ENCODE measurements around the gene GYS1. TPM values are rescaled to one million over a fixed set of nuclear protein-coding genes. Genes with fewer than 3 reads are reported as not detected.
A peak's percentile ranks its signal among the peaks of the same experiment; 100 is the strongest.

The GYS1 gene
- total and polyA plus RNA-seq, 10 of the 15 experiments (the other 5 are each of a cell fraction or from before 2014, with no cell fraction given): 3.7 to 62.0 (median 37.3) TPM

DNA sequence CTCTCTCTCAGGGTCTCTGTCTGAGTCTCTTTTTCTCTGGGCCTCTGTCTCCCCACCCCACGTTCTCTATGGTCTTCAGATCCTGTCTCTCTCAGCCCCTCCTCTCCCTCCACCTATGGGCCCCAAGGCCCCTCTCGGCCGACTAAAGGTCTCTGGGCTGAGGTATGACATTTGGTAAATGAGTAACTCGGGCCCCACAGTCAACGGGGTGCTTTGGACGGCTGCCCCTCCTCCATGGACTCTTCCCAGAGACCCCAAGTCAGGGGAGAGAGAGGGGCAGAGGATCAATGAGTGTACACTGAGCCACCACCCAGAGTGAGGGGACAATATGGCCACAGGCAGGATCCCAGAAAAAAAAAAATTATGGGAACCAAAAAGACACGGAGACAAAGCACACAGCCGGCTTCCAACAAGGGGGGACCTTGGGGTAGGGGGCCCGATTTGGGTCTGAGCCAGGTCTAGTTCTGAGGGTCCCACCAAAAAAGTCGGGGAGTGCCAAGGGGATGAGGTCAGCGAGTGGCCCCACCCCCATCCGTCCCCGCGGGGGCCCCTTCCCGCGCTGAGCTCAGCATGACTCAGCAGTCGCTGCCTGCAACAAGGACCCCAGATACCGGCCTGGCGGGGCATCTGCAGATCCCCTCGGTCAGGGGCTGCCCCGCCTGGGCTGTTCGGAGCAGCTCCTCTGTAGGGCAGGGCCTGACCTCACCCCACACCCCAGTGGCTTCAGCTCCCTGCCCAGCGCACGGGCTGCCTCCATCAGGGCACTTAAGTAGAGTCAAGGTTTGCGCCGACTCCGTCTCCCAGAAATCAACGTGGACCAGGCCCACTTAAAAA is 29.5 kb downstream of the GYS1 start (continued):
- TF ChIP-seq, protein P1, sequence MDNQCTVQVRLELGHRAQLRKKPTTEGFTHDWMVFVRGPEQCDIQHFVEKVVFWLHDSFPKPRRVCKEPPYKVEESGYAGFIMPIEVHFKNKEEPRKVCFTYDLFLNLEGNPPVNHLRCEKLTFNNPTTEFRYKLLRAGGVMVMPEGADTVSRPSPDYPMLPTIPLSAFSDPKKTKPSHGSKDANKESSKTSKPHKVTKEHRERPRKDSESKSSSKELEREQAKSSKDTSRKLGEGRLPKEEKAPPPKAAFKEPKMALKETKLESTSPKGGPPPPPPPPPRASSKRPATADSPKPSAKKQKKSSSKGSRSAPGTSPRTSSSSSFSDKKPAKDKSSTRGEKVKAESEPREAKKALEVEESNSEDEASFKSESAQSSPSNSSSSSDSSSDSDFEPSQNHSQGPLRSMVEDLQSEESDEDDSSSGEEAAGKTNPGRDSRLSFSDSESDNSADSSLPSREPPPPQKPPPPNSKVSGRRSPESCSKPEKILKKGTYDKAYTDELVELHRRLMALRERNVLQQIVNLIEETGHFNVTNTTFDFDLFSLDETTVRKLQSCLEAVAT (IDR thresholded peaks at IDR 0.05): 0 out of 2 replicates have a peak, but pooled peaks have one; percentile 31
- peak; percentile 75 for TF ChIP-seq IKZF1 (conservative IDR thresholded peaks at IDR 0.05)
- TF ChIP-seq HCFC1 (IDR thresholded peaks at IDR 0.05; ENCODE audit: low read length): peak; percentile 28; the same call in 1 of the 2 replicates
- TF ChIP-seq CHD2 (IDR thresholded peaks at IDR 0.05; ENCODE audit: borderline replicate concordance, low read depth, low read length): peak; percentile 75
- TF ChIP-seq WRNIP1 (IDR thresholded peaks at IDR 0.05; ENCODE audit: borderline replicate concordance, low read depth, low read length): no peak
- TF ChIP-seq, protein P2, sequence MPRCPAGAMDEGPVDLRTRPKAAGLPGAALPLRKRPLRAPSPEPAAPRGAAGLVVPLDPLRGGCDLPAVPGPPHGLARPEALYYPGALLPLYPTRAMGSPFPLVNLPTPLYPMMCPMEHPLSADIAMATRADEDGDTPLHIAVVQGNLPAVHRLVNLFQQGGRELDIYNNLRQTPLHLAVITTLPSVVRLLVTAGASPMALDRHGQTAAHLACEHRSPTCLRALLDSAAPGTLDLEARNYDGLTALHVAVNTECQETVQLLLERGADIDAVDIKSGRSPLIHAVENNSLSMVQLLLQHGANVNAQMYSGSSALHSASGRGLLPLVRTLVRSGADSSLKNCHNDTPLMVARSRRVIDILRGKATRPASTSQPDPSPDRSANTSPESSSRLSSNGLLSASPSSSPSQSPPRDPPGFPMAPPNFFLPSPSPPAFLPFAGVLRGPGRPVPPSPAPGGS (IDR thresholded peaks at IDR 0.05; ENCODE audit: borderline replicate concordance, insufficient read depth, low read depth, low read length, poor library complexity, severe bottlenecking): peak; percentile 78
- TF ChIP-seq, protein P3, sequence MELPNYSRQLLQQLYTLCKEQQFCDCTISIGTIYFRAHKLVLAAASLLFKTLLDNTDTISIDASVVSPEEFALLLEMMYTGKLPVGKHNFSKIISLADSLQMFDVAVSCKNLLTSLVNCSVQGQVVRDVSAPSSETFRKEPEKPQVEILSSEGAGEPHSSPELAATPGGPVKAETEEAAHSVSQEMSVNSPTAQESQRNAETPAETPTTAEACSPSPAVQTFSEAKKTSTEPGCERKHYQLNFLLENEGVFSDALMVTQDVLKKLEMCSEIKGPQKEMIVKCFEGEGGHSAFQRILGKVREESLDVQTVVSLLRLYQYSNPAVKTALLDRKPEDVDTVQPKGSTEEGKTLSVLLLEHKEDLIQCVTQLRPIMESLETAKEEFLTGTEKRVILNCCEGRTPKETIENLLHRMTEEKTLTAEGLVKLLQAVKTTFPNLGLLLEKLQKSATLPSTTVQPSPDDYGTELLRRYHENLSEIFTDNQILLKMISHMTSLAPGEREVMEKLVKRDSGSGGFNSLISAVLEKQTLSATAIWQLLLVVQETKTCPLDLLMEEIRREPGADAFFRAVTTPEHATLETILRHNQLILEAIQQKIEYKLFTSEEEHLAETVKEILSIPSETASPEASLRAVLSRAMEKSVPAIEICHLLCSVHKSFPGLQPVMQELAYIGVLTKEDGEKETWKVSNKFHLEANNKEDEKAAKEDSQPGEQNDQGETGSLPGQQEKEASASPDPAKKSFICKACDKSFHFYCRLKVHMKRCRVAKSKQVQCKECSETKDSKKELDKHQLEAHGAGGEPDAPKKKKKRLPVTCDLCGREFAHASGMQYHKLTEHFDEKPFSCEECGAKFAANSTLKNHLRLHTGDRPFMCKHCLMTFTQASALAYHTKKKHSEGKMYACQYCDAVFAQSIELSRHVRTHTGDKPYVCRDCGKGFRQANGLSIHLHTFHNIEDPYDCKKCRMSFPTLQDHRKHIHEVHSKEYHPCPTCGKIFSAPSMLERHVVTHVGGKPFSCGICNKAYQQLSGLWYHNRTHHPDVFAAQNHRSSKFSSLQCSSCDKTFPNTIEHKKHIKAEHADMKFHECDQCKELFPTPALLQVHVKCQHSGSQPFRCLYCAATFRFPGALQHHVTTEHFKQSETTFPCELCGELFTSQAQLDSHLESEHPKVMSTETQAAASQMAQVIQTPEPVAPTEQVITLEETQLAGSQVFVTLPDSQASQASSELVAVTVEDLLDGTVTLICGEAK (IDR thresholded peaks at IDR 0.05; ENCODE audit: borderline replicate concordance): no peak; the same call in 1 of the 2 replicates
- TF ChIP-seq HDAC2 (IDR thresholded peaks at IDR 0.05): no peak
- no peak for TF ChIP-seq RAD51 (IDR thresholded peaks at IDR 0.05)
- TF ChIP-seq, protein P4, sequence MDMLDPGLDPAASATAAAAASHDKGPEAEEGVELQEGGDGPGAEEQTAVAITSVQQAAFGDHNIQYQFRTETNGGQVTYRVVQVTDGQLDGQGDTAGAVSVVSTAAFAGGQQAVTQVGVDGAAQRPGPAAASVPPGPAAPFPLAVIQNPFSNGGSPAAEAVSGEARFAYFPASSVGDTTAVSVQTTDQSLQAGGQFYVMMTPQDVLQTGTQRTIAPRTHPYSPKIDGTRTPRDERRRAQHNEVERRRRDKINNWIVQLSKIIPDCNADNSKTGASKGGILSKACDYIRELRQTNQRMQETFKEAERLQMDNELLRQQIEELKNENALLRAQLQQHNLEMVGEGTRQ (IDR thresholded peaks at IDR 0.05; ENCODE audit: borderline replicate concordance, low read depth, low read length): no peak
- peak in 1 of 2 experiments; percentile 56; a peak in 2 of 3 replicates for TF ChIP-seq EGR1 (IDR thresholded peaks at IDR 0.05; ENCODE audit: borderline replicate concordance in 1 of 2, low read depth in 2 of 2, low read length in 2 of 2)
- peak; percentile 59; the same call in 1 of the 2 replicates for TF ChIP-seq PAX5 (IDR thresholded peaks at IDR 0.05; ENCODE audit: borderline replicate concordance, low read depth, low read length)
- no peak for TF ChIP-seq KDM1A (IDR thresholded peaks at IDR 0.05; ENCODE audit: borderline replicate concordance)
- TF ChIP-seq, protein P5, sequence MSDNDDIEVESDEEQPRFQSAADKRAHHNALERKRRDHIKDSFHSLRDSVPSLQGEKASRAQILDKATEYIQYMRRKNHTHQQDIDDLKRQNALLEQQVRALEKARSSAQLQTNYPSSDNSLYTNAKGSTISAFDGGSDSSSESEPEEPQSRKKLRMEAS (IDR thresholded peaks at IDR 0.05; ENCODE audit: low read depth, low read length): no peak
- TF ChIP-seq EP300 (IDR thresholded peaks at IDR 0.05; ENCODE audit: borderline replicate concordance in 1 of 2, control insufficient read depth in 1 of 2, low read depth in 2 of 2, low read length in 2 of 2): peak in 1 of 2 experiments; percentile 43; a peak in 2 of 4 replicates
- 0 out of 2 replicates have a peak, but pooled peaks have one; percentile 38 for TF ChIP-seq IRF4 (IDR thresholded peaks at IDR 0.05; ENCODE audit: low read depth, low read length)
- no peak; the same call in 1 of the 2 replicates for TF ChIP-seq SMAD5 (IDR thresholded peaks at IDR 0.05; ENCODE audit: low read depth)
- peak; percentile 50 for TF ChIP-seq MEF2B (IDR thresholded peaks at IDR 0.05; ENCODE audit: partially characterized antibody, poor library complexity, severe bottlenecking)
- no peak for TF ChIP-seq EED (IDR thresholded peaks at IDR 0.05; ENCODE audit: low read depth)
- 0 out of 2 replicates have a peak, but pooled peaks have one; percentile 31 for TF ChIP-seq ZNF207 (IDR thresholded peaks at IDR 0.05; ENCODE audit: borderline replicate concordance)

All from GM12878 (cell line).